Upper lobe of left lung (tissue), 6 donors: ENCODE data around the gene SDK1. TPM values are rescaled to one million over a fixed set of nuclear protein-coding genes. Genes with fewer than 3 reads are reported as not detected.
A peak's percentile ranks its signal among the peaks of the same experiment; 100 is the strongest.

Experiments used
- ATAC-seq, 2 donors: fragments of 200-7000 bp; cut with Tn5 transposase; one replicate each; pipeline ENCODE4 v1.9.1; 2022; ENCODE audit warnings: mild to moderate bottlenecking in 2 of 2, moderate library complexity in 2 of 2; ENCODE audit not compliant: low FRiP score in 2 of 2
- DNase-seq, 2 donors: peaks; one replicate each; pipeline ENCODE4 v3.0.0-alpha.2; 2019 to 2020
- H3K27ac ChIP-seq, 4 donors: fragments of 200-600 bp; sonication (generic); one replicate each; pipeline ENCODE4 v1.5.1; 2016 to 2019
- H3K27me3 ChIP-seq, 4 donors: fragments of 200-600 bp; sonication (generic); one replicate each; pipeline ENCODE4 v1.5.1; 2017 to 2019
- H3K36me3 ChIP-seq, 4 donors: fragments of 200-600 bp; sonication (generic); one replicate each; pipeline ENCODE4 v1.5.1; 2016 to 2019
- H3K4me1 ChIP-seq, 4 donors: fragments of 200-600 bp; sonication (generic); one replicate each; pipeline ENCODE4 v1.5.1; 2018 to 2019
- H3K4me3 ChIP-seq, 4 donors: fragments of 200-600 bp; sonication (generic); one replicate each; pipeline ENCODE4 v1.5.1; 2017 to 2019; ENCODE audit warnings: mild to moderate bottlenecking in 2 of 4, moderate library complexity in 1 of 4
- H3K9me3 ChIP-seq, 4 donors: fragments of 200-600 bp; sonication (generic); one replicate each; pipeline ENCODE4 v1.5.1; 2018 to 2019
- CTCF ChIP-seq, 6 experiments: fragments of 450-650 bp in 4 of 6; fragments of 200-600 bp in 2 of 6; sonication (generic) in 2 of 6; IDR thresholded peaks; one replicate each; pipeline ENCODE4 v1.5.1; 2016 to 2019; ENCODE audit warnings: antibody characterized with exemption in 6 of 6
- EP300 ChIP-seq, 4 donors: sonication (generic); formaldehyde crosslinking; IDR thresholded peaks; one replicate each; pipeline ENCODE4 v1.5.1; 2017; ENCODE audit warnings: antibody characterized with exemption in 4 of 4, control low read depth in 2 of 4
- POLR2A ChIP-seq, 4 donors: fragments of 450-650 bp; IDR thresholded peaks; one replicate each; pipeline ENCODE4 v1.5.1; 2016 to 2017; ENCODE audit warnings: antibody characterized with exemption in 4 of 4, mild to moderate bottlenecking in 2 of 4
- POLR2AphosphoS5 ChIP-seq, 2 donors: sonication (generic); formaldehyde crosslinking; IDR thresholded peaks; one replicate each; pipeline ENCODE4 v1.5.1; 2017; ENCODE audit warnings: antibody characterized with exemption in 2 of 2
- WGBS, 2 donors: methylation state at CpG; one replicate each; pipeline ENCODE4 v1.1.5; 2017 to 2018; 5-methylcytosine and 5-hydroxymethylcytosine counted together
- total RNA-seq, 6 donors: library from RNA; depleted of rRNA in 4 of 6; stranded (reverse); fragments of >200 nt in 4 of 6; gene quantifications; one replicate each; pipeline versions ENCODE4 v1.1.0 to v1.2.1, GENCODE V29; 2016 to 2021
- donor health status: DM: no; HTN: no; CAD: no; lungs with moderate emphysema.
- donor health status: DM: no; HTN: yes; CAD: no; lungs with severe emphysema.

SDK1 gene
- total RNA-seq, 6 donors from 2014 or later = 9.3 to 90.1 (median 11.8) TPM

- Histone ChIP-seq H3K9me3 (no peaks in the 10 kb centered on the region), H3K36me3 (no peaks in the 10 kb centered on the region), H3K4me3 (no peak overlapping the region), H3K27ac (peak overlapping the region in 2 of 4 donors; percentile 40 to 52), H3K27me3 (no peaks in the 10 kb centered on the region), H3K4me1 (no peaks in the 10 kb centered on the region)
- ATAC-seq = no peak
- TF ChIP-seq CTCF (IDR thresholded peaks at IDR 0.05) = no peak
- no peak for TF ChIP-seq POLR2A (IDR thresholded peaks at IDR 0.05)
- no peak for TF ChIP-seq EP300 (IDR thresholded peaks at IDR 0.05)
- TF ChIP-seq POLR2AphosphoS5 (IDR thresholded peaks at IDR 0.05) = no peak
- WGBS, 2 donors = 78 to 79% methylated on average over 5 of the region's 5 CpGs
- no peak for DNase-seq
These were observed 17.8 kb upstream of the SDK1 start for GRCh38 chr7:3283130-3283704.

GRCh38 chr7:3285652-3286051 is 15.4 kb upstream of the SDK1 start:
- TF ChIP-seq EP300 (IDR thresholded peaks at IDR 0.05) = no peak
- no peak for TF ChIP-seq POLR2AphosphoS5 (IDR thresholded peaks at IDR 0.05)
- no peak for TF ChIP-seq POLR2A (IDR thresholded peaks at IDR 0.05)
- Histone ChIP-seq H3K4me3 (no peak overlapping the region), H3K27me3 (no peaks in the 10 kb centered on the region), H3K9me3 (peaks cover 0 to 3% (median 0%) of the 10 kb centered on the region in 4 donors), H3K27ac (no peak overlapping the region), H3K4me1 (no peaks in the 10 kb centered on the region), H3K36me3 (no peaks in the 10 kb centered on the region)
- no peak for ATAC-seq
- peak in 1 of 2 donors; percentile 30 for DNase-seq
- 91% methylated on average over 8 to 10 of the region's 10 CpGs for WGBS, 2 donors

- no peaks in the 10 kb centered on the region for H3K4me1 ChIP-seq
- H3K4me3 ChIP-seq = no peak overlapping the region
- no peak for ATAC-seq
- peaks cover 0 to 3% (median 0%) of the 10 kb centered on the region in 4 donors for H3K9me3 ChIP-seq
- H3K27ac ChIP-seq = no peak overlapping the region
- no peaks in the 10 kb centered on the region for H3K27me3 ChIP-seq
- TF ChIP-seq POLR2A (IDR thresholded peaks at IDR 0.05) = no peak
- no peak for TF ChIP-seq CTCF (IDR thresholded peaks at IDR 0.05)
- no peak for TF ChIP-seq POLR2AphosphoS5 (IDR thresholded peaks at IDR 0.05)
- TF ChIP-seq EP300 (IDR thresholded peaks at IDR 0.05) = no peak
- no peak for DNase-seq
- 78 to 98% methylated on average over 2 of the region's 2 CpGs for WGBS, 2 donors
- no peaks in the 10 kb centered on the region for H3K36me3 ChIP-seq
These were observed 11.1 kb upstream of the SDK1 start for GRCh38 chr7:3289996-3290395.

- H3K4me1 ChIP-seq = no peaks in the 10 kb centered on the region
- no peak for ATAC-seq
- H3K27me3 ChIP-seq = no peaks in the 10 kb centered on the region
- no peak for DNase-seq
- no peak overlapping the region for H3K4me3 ChIP-seq
- no peak for TF ChIP-seq POLR2A (IDR thresholded peaks at IDR 0.05)
- TF ChIP-seq EP300 (IDR thresholded peaks at IDR 0.05) = no peak
- TF ChIP-seq CTCF (IDR thresholded peaks at IDR 0.05) = no peak
- TF ChIP-seq POLR2AphosphoS5 (IDR thresholded peaks at IDR 0.05) = no peak
- H3K27ac ChIP-seq = no peak overlapping the region
- no peaks in the 10 kb centered on the region for H3K36me3 ChIP-seq
- 62 to 71% methylated on average over 7 of the region's 7 CpGs for WGBS, 2 donors
- peaks cover 0 to 3% (median 0%) of the 10 kb centered on the region in 4 donors for H3K9me3 ChIP-seq
These were observed 8.4 kb upstream of the SDK1 start for GRCh38 chr7:3292694-3293093.

- no peak for ATAC-seq
- 54 to 61% methylated on average over 10 of the region's 10 CpGs for WGBS, 2 donors
- no peak for TF ChIP-seq CTCF (IDR thresholded peaks at IDR 0.05)
- no peak for TF ChIP-seq POLR2AphosphoS5 (IDR thresholded peaks at IDR 0.05)
- no peak for TF ChIP-seq EP300 (IDR thresholded peaks at IDR 0.05)
- TF ChIP-seq POLR2A (IDR thresholded peaks at IDR 0.05) = no peak
- peak in 1 of 2 donors; percentile 32 for DNase-seq
- Histone ChIP-seq H3K36me3 (no peaks in the 10 kb centered on the region), H3K27ac (no peak overlapping the region), H3K4me1 (no peaks in the 10 kb centered on the region), H3K27me3 (no peaks in the 10 kb centered on the region), H3K4me3 (no peak overlapping the region), H3K9me3 (peaks cover 0 to 3% (median 0%) of the 10 kb centered on the region in 4 donors)
These were observed 6.5 kb upstream of the SDK1 start for GRCh38 chr7:3294432-3295100.
